GM20431 (cell line): ENCODE results near the gene GPC5.

Experiments used
- in situ Hi-C: fragments of 300-500 bp; cut with MseI, MboI; formaldehyde crosslinking; loops from one replicate; pipeline ENCODE4 v1.15.0; 2020; ENCODE audit warnings: low sequenced_read_pairs; ENCODE audit not compliant: unreplicated experiment

The GPC5 gene

GRCh38 chr13:91579320-91579719 lies 180.9 kb downstream of the GPC5 start:
- in situ Hi-C loops = no loop called here

GRCh38 chr13:91580749-91581148 lies 182.3 kb downstream of the GPC5 start:
- in situ Hi-C loops = no loop called here

- in situ Hi-C loops = no loop called here
Measured at GRCh38 chr13:91586609-91587008, 188.2 kb downstream of the GPC5 start.

GRCh38 chr13:91588541-91588940 lies 190.1 kb downstream of the GPC5 start:
- in situ Hi-C loops = no loop called here

- in situ Hi-C loops = no loop called here
Measured at GRCh38 chr13:91592056-91593014, 193.9 kb downstream of the GPC5 start.

GRCh38 chr13:91593456-91593855 lies 195.0 kb downstream of the GPC5 start:
- in situ Hi-C loops = no loop called here

- in situ Hi-C loops = no loop called here
Measured at GRCh38 chr13:91594061-91594460, 195.6 kb downstream of the GPC5 start.

GRCh38 chr13:91595677-91596076 lies 197.3 kb downstream of the GPC5 start:
- in situ Hi-C loops = no loop called here

- in situ Hi-C loops = no loop called here
Measured at GRCh38 chr13:91596842-91597241, 198.4 kb downstream of the GPC5 start.

- in situ Hi-C loops = no loop called here
Measured at GRCh38 chr13:91598655-91599054, 200.2 kb downstream of the GPC5 start.

- in situ Hi-C loops = no loop called here
Measured at GRCh38 chr13:91601273-91601672, 202.9 kb downstream of the GPC5 start.

- in situ Hi-C loops = no loop called here
Measured at GRCh38 chr13:91601807-91602206, 203.4 kb downstream of the GPC5 start.

GRCh38 chr13:91609353-91609752 lies 210.9 kb downstream of the GPC5 start:
- in situ Hi-C loops = no loop called here

- in situ Hi-C loops = no loop called here
Measured at GRCh38 chr13:91618315-91618714, 219.9 kb downstream of the GPC5 start.

GRCh38 chr13:91620670-91621141 lies 222.3 kb downstream of the GPC5 start:
- in situ Hi-C loops = no loop called here

GRCh38 chr13:91621161-91621560 lies 222.7 kb downstream of the GPC5 start:
- in situ Hi-C loops = no loop called here

GRCh38 chr13:91621963-91622362 lies 223.5 kb downstream of the GPC5 start:
- in situ Hi-C loops = no loop called here

- in situ Hi-C loops = no loop called here
Measured at GRCh38 chr13:91622778-91623550, 224.5 kb downstream of the GPC5 start.

- in situ Hi-C loops = no loop called here
Measured at GRCh38 chr13:91627952-91628739, 229.7 kb downstream of the GPC5 start.

GRCh38 chr13:91630946-91631345 lies 232.5 kb downstream of the GPC5 start:
- in situ Hi-C loops = no loop called here
